Activated CD8-positive, alpha-beta memory T cell treated with anti-CD3 and anti-CD28 coated beads for 36 hours (primary cell): Measurements from ENCODE around the gene SHTN1. TPM values are rescaled to one million over a fixed set of nuclear protein-coding genes. Genes with fewer than 3 reads are reported as not detected.

Experiments
- CTCF ChIA-PET: fragments of 350-600 bp; sonication (Branson Sonifier 250); formaldehyde crosslinking; loops from one replicate; lab custom pipeline; 2021; ENCODE audit warnings: antibody characterized with exemption; lab: Charles Lee
- POLR2A ChIA-PET: fragments of 350-600 bp; sonication (Branson Sonifier 250); formaldehyde crosslinking; loops from one replicate; lab custom pipeline; 2021; ENCODE audit warnings: antibody characterized with exemption; lab: Charles Lee
- total RNA-seq, 2 experiments: library from RNA; stranded (reverse); gene quantifications; one replicate each; pipeline ENCODE4 v1.2.3, GENCODE V29; 2021

SHTN1 gene
- total RNA-seq, 2 experiments from 2014 or later: not detected

DNA sequence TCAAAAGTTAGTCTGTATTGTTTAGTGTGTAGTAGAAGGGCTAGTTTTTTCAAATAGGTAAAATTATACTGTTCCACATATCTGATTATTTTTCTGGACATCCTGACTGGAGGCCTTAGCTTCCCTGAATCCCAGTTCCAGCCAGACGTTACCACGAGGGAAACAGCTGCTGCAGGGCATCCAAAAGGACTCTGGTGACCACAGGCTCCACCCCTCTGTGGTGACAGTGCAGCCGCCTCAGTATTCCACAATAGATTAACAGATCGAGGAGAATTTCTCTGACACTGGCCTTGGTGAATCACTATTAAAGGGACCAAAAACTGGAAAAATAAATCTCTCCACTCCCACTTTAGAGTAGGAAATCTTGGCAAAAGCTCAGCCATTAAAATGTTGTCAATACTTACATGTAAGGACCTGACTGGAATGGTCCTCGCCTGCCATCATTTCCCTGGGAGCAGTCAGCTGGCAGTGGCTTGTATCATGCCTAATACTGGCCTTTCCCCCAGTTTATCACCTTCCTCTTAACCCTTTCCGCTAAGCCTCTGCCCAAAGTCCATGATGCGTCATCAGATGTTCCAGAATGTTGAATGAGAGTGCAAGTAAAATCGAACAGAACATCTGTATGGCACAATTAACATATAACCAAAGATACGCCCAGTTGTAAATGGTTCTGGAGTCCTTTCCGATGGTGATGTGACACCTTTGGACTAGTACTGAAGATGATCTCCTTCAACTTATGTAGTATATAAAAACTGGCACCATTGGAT is 124.1 kb downstream of the SHTN1 start:
- POLR2A ChIA-PET: no interaction called here
- CTCF ChIA-PET: no interaction called here

DNA sequence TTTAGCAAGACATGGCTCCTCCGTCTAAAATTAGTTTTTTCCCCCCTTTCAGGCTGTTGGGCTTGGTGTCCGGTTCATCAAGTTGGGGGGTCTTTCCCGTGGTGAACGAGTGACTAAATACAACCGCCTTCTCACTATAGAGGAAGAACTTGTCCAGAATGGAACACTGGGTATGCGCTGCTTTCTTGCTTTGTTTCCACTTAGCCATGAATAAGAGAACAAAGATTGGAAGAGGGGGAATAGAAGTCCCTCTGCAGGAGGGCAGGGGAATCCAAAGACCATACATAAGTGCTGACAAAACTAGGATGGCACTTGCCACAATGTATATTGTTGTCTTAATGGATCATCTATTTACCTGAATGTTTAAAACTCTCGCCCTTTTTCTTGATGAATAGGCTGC is 125.2 kb downstream of the SHTN1 start:
- ChIA-PET POLR2A (no interaction called here), CTCF (no interaction called here)

DNA sequence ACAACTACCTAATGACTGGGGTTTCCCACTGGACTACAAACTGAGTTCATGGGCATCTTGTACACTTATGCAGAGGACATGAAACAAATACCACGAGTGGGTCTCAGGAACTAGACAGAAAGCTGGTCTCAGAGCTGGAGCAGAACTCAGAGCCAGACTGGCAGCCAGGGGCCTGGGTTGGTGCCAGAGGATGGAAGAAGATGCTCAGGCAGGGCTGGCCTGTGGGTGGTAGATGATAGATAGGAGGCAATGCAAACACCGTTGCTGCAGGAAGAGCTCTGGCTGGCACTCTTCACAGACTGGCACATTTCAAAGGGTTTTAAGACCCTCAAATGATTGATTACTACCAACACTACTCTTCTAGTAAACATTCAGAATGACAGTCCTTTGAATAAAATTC is 126.9 kb downstream of the SHTN1 start:
- CTCF ChIA-PET: no interaction called here
- POLR2A ChIA-PET: no interaction called here

DNA sequence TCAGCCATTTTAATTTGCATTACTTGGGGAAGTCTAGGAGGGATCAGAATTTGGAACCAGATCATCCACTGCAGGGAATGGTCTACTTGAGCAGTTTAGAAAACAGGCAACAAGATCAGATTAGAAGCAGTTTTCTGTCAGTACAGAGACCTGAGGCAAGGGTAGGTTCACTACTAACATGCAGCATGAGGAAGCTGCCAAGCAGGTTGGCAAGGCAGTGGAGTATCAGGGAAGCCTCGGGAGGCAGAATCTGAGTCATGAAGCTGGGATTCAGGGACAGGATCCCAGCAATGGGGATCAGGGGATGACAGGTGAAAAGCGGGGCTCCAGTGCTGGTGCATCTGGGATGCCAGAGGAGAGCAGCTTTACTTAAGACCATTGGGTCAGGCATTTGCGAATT is 127.6 kb downstream of the SHTN1 start:
- ChIA-PET POLR2A (no interaction called here), CTCF (no interaction called here)

DNA sequence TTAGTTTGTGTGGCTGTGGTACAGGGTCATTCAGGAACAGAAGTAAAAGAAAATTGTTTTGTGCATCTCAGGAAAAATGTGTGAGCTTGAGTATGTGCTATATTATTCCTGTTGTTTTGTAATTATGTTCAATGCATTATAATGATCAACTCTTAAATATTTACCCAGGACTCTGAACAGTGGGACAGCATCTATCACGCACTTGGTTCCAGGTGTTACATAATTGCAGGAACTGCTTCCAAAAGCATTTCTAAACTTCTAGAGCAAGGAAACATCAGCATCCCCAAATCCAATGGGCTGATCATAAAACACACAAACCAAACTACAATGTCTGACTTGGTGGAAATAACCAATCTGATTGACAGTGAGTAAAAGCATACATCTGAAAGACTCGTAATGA is 129.1 kb downstream of the SHTN1 start:
- ChIA-PET CTCF (no interaction called here), POLR2A (no interaction called here)

DNA sequence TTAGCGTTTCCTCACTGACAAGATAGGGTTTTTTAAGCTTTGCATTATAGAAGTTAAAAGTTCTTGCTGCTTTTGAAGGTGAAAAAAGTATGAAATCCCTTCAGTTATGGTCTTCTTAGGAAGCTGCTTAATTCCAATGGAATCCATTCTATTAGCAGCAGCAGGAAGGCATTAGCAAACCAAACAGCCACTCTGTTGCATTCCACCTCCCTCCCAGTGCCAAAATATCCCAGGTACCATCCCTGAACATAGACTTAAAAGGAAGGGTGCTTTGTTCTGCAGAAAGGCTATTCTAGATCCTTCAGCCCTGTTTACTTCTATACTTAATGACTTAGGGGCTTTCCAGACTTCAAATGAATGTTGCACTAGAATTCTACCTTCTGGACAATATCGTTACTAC is 131.9 kb downstream of the SHTN1 start:
- POLR2A ChIA-PET: no interaction called here
- CTCF ChIA-PET: no interaction called here

DNA sequence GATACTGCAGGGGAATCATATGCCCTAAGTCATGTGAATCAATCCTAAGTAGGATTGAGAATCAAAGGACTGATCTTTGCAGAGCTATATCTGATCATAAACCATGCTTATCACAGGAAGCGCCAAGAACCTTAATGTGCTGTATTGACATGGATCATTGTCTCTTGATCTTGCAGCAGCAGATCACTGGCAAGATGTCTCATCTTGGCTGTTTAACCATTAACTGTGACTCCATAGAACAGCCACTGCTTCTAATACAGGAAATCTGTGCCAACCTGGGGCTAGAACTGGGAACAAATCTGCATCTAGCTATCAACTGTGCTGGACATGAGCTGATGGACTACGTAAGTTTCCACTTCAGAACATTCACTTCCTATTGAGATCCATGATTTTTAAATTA is 134.0 kb downstream of the SHTN1 start:
- ChIA-PET CTCF (no interaction called here), POLR2A (interaction anchor here (0.7 kb wide), 1 partner anchor 233 kb away, joined by 3 read pairs; no protein-coding TSS in a partner anchor)

DNA sequence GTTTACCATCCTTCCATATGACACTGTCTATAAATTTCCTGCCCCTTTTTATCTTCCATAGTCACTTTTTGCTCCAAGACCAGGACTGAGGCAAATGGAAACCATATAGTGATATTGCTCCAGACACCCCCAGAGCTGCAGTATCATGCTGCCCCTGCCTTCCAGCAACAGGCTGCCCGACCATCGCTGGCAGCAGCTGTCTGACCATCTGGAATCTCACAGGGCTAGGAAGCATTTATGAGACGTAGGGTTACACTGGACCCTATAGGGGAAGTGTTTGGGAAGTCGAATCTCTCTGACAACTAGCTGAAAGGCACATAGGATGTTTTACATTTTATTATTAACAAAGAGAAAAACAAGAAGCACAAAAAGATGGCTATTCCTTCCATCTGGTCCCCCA is 136.3 kb downstream of the SHTN1 start:
- CTCF ChIA-PET: no interaction called here
- POLR2A ChIA-PET: no interaction called here

DNA sequence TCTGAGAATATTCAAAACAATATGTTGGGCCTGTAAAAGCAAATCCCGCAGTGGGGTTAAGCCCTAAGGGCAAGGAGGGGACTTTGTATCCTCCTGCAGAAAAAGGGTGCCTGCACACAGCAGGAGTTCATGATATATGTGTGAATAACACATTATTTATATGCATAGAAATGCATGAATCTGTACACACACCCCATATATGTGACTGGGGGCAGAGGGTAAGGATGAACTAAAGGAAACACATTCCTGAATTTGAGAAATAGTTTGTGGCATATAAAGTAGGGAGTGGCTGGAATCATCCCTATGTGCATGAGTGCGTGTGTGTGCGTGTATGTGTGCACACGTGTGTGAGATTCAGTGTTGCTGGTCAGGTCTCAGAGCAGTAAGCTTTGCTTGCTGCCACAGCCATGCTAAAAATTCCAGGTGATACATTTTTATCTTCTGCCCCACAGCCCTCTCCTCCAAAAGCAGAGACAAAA is 136.8 kb downstream of the SHTN1 start:
- CTCF ChIA-PET: no interaction called here
- POLR2A ChIA-PET: no interaction called here

DNA sequence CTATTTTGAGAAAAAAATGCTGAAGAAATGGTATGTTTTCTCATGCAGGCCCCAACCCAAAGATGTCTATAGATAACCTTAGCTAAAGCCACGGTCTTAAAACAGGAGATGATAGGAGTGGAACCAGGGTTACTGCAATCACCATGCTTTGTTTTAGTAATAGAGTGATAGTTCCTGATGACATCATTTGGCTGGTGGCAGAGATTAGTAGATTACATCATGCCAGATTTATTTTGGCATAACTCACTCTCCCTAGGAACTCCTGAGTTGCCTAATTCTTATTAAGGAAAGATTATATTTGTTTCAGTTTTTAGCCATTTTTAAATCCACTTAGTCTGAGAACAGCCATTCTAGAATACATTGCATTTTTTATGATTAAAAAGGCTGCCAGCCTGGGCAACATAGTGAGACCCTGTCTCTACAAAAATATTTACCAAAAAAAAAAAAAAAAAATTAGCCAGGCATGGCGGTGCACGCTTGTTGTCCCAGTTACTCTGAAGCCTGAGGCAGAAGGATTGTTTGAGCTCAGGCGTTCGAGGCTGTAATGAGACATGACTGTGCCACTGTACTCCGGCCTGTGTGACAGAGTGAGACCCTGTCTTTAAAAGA is 137.9 kb downstream of the SHTN1 start:
- ChIA-PET CTCF (interaction anchor here (0.7 kb wide), 1 partner anchor 174 kb away, joined by 4 read pairs; no protein-coding TSS in a partner anchor), POLR2A (no interaction called here)

DNA sequence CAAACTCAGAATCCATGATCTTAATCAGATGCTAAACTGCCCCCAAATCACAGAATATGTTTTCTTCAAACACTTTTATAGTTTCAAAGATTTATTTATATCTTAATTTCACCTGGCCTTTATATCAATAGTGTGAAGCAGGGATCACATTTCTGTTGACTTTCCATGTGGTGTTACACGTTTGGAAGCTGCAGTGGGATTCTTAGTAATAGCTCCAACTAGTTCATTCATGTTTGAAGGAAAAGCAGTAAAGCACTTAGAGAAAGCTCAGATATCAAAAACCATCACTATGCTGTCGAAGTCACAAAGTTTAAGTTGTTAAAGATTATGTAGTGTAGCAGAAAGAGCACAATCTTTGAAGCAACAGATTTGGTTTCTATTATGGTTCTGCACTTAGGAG is 138.9 kb downstream of the SHTN1 start:
- CTCF ChIA-PET: no interaction called here
- POLR2A ChIA-PET: no interaction called here

DNA sequence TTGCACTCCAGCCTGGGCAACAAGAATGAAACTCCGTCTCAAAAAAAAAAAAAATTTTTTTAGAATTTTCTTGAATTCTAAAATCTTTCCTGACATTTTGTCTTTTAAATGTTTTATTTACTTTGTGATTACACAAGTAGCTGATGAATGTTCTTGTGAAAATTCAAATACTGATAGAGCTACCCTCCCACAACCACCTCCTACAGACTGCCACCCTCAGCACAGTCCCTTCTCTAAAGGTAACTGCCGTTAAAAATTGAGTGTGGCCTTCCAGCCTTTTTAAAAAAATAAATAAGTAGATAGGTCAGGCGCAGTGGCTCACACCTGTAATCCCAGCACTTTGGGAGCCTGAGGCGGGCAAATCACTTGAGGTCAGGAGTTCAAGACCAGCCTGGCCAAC is 140.6 kb downstream of the SHTN1 start:
- POLR2A ChIA-PET: no interaction called here
- CTCF ChIA-PET: no interaction called here

DNA sequence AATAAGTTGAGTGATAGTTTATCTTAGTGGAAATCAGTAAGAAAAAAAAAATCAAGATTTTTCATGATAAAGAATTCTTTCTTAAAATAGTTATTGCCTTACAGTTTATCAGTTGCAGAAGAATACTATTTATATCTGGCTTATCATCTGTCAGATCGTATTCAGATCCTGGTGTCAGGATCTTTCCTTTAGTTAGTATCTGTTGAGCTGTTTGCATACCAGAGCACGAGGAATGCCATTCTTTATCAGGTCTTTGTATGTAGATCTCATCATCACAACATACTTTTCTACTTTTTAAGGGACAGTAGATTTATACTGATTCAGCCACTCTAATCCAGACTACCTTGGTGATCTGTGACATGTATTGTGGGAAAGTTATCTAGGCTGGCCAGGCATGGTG is 143.2 kb downstream of the SHTN1 start:
- ChIA-PET CTCF (no interaction called here), POLR2A (no interaction called here)

DNA sequence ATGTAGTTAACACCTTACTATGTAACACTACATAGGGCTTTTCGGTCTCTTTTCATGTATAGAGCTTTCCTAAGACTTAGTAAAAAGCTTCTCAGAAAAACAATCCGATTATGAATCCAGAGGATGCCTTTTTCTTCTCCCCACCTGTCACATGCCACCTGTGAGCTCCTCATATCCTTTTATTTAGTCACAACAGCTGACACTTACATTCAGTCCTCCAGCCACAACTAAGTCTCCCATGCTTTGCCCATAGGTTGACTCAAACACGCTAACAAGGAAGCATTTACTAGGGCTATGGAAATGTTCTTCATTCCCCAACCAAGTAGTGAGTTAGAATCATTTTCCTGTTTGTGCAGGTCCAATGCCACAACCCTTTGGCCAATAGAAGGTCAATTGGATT is 147.8 kb downstream of the SHTN1 start:
- POLR2A ChIA-PET: no interaction called here
- CTCF ChIA-PET: no interaction called here

DNA sequence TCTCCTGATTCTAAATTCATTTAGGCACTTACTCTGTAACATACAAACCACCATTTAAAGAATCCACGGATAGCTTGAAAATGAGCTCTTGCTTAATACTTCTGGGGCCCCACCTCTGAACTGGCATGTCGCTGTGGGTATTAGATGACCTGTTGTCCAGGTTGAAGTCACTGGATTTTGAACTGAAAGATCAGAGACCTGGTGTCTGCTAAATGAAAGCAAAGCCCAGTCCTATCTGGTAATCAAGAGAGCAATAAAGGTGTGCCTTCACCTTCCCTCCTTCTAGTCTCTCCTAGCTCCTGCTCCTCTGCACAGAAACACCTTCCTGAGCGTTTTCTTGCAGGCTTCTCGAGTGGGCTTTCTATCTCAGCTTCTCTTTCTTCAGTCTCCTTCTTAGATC is 151.3 kb downstream of the SHTN1 start:
- CTCF ChIA-PET: no interaction called here
- POLR2A ChIA-PET: no interaction called here

DNA sequence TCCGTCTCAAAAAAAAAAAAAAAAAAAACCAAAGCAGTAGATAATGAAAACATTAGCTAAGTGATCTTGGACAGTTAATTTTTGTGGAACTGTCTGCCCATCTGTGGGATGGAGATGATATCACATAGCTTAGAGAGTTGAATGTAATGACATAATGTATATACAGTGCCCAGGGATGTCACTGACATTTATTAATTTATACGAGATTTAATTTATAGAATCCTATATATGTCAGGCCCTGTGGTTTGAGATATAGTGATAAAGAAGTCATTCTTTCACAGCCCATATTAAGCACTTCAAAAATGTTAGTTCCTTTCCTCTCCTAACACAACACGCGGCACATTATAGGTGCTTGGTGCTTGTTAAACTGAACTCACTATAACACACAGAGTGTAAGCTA is 151.7 kb downstream of the SHTN1 start:
- ChIA-PET POLR2A (no interaction called here), CTCF (no interaction called here)

DNA sequence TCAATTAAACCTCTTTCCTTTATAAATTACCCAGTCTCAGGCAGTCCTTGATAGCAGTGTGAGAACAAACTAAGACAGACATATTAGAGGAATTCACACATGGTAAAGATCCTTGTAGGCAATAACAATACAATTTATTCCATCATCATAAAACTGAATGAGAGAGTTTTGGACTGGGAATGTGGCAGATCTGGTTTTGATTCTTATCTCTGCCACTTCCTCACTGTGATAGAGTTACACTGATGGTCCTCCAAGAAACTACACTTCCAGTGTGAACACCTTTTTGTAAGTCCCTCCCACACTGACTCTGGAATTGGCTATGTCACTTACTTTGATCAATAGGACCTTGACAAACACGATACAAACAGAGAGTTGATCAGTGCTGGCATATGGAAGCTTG is 152.7 kb downstream of the SHTN1 start:
- ChIA-PET CTCF (no interaction called here), POLR2A (no interaction called here)

DNA sequence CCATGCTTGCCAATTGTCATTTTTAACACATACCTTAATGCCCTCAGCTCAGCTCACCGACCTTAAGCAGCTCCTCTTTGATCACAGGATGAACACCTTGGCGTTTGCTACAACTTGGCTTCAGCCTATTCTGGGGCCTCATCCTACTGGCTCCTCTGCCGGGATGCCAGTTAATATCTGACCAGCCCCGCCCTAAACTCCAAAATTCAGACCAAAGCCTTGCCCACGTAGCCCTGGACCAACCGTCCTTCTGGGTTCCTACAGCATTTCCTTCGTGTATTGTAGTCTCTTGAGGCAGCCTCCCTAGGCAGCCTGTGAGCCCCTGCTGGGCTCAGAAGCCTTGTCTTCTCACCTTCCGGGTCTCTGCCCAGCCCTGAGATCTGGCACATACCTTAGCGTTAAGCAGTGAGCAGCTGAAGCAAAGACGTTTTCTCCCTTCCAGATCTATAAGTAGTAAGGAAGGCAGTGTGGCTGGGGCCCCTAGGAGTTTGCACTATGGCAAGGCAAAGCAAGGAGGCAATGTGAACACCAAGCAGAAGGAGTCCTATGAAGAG is 154.9 kb downstream of the SHTN1 start:
- POLR2A ChIA-PET: no interaction called here
- CTCF ChIA-PET: no interaction called here

DNA sequence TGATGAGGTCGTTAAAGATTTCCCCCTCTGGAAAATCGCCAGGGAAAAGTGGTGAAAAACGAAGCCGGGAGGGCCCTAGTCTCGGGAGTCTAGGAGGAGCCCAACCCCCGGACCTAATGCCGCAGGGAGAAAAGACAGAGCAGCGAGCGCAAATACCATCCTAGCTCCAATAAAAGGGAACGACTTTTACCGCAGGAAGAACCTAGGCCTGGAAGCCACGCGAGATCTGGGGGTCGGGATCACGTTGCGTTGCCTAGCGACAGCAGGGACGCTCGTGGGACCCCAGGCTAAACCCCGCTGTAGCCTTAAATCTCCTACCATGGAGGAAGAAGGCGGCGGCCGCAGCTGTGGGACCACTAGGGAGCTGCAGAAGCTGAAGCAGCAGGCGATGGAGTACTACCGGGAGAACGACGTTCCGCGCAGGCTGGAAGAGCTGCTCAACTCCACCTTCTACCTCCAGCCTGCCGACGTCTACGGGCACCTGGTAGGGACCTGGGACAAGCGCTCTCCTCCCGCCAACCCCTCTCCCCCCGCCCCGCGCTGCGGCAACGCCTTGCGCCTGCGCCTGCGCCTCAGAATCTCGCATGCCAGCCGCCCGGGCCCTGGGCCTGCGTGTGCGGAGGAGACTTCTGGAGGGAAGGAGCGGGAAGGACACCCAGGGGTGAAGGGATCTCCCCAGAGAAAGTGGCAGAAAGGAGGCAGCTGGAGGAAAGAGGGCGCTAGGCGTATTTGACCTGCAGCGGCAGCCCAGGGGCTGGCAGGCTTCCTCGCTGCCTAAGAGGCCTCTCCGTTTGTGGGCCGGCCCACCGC is 155.5 kb downstream of the SHTN1 start, which contains the start of gene ENO4:
TSS of gene ENO4 (plus strand) at position 252 of the 810 bp plus-strand sequence. CDS start at position 320, 68 bp downstream.
- POLR2A ChIA-PET: no interaction called here

DNA sequence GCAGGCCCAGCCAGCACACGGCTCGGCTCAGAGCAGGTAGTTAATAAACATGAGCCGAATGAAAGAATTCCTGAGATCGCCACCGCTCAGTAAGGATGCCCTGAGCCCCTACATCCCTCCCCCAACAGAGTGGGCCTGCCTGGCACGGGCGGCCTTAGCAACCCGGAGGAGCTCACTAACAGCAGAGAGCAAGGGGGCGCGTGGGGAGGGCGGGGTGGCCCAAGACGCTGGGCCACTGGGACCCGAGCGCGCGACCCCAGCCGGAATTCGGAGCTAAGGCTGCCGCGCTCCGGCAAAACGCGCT is 156.1 kb downstream of the SHTN1 start:
- POLR2A ChIA-PET: no interaction called here
- CTCF ChIA-PET: no interaction called here

More for the DNA sequence above, 155.5 kb downstream of the SHTN1 start, which contains the start of gene ENO4:
- CTCF ChIA-PET: no interaction called here
